CD4-positive, alpha-beta T cell treated with Interleukin-15 for 1 hour (primary cell): ENCODE measurements around the gene ALK.

ENCODE experiments used
- DNase-seq: peaks from one replicate; pipeline ENCODE4 v3.0.0-alpha.2; 2020

Gene ALK

DNA sequence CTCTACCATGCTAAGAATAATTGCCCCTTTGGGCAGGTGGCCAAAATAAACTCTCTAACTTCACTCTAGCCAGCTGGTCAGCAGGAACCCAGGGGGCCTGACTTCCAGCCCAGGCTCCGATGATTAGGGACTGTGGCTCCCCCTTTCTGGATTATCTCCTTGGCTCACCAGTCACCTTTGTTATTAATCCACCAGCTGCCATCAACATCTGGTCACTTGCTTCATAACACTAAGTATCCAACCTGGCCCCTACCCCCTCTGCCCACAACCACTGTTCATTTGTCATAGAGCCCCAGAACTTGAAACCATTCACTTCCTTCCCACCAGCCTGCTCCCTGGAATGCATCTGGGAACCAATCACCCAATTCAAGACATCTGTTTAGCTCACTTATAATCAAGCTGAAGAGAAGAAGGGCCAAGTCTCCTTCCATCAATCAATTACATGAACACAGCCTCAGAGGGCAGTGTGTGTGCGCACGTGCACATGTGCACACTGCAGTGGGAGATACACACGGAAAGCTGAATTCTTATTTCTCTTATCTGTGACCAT is 215.1 kb downstream of the ALK start:
- no peak for DNase-seq

GRCh38 chr2:29705616-29706015 is 215.8 kb downstream of the ALK start:
- DNase-seq = no peak

GRCh38 chr2:29703336-29703735 is 218.1 kb downstream of the ALK start:
- no peak for DNase-seq

- no peak for DNase-seq
Observed at GRCh38 chr2:29702276-29702675, 219.1 kb downstream of the ALK start.

DNA sequence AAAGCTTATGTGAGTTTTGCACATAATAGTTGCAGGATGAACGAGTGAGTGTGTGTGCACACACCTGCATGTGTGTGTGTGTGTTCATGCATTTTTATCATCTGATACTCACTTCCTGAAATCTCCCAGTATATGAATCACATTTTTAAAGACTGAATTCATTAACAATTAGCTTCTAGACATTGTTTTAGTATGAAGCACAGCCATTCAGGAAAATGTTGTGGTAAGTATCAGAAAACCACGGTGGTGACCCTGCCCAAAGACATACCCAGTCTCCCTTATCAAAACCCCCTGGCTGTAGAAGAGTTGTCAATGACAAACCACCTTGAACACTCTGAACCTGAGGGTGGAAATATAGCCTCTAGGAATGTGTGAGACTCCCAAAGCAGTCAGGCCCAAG is 220.8 kb downstream of the ALK start:
- no peak for DNase-seq

- DNase-seq = no peak
Observed at GRCh38 chr2:29699045-29699444, 222.3 kb downstream of the ALK start.

DNA sequence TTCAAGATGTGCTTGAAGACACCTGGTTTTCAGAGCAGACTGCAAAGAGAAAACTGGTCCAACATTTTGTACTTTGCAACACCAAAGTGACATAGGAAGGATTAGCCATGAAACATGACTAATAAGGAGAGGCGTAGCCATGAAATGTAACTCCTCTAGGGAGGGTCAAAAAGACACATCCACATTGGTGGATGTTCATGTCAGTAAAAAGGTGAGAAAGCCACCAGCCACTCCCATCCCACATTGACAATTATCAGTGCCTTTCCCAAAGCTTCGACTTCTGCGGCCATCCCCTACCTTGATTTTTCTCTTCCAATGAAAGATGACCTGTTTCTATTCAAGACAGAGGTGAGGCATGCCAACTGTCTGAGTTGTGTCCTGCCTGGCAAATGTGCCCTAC is 223.2 kb downstream of the ALK start:
- DNase-seq = no peak

- DNase-seq = no peak
Observed at GRCh38 chr2:29697715-29698114, 223.7 kb downstream of the ALK start.

GRCh38 chr2:29697181-29697580 is 224.2 kb downstream of the ALK start:
- DNase-seq = no peak

GRCh38 chr2:29694741-29695140 is 226.6 kb downstream of the ALK start:
- no peak for DNase-seq

DNA sequence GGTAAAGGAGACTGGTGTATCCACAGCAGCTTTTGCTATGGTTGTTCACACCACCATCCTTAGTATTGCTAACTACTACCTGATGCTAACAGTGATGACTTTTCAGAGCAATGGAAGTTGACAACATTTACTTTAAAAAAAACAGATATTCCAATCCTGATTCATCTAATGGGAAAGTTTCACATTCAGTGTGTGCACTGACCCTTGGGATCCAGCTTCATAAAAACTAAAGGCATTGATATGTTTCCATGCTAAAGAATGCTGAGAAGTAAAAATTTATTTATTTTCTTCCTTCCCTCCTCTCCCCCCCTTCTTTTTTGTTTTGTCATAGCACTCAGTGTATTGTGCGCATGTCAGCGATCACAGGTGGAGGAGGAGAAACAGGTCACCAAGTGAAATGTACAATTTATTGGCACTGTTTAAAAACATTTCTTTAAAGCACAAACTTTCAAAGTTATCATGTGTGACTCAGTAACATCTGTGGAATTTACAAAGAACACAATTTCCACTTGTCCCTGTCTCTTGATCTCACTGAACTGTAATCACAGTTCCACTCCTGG is 229.9 kb downstream of the ALK start:
- DNase-seq = no peak

DNA sequence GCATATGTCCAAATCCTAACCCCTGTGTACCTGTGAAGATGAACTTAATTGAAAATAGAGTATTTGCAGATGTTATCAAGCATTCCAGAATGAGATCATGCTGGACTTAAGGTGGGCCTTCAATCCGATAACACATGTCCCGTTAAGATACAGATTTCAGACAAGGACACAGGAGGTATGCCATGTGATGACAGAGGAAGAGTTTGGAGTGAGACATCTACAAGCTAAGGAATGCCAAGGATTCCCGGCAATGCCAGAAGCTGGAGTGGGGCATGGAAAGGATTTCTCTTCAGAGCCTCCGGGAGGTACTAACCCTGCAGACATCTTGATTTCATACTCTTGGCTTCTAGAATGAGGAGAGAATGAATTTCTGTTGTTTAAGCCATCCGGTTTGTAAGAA is 231.7 kb downstream of the ALK start:
- DNase-seq = no peak

GRCh38 chr2:29688429-29688828 is 233.0 kb downstream of the ALK start:
- DNase-seq = no peak

DNA sequence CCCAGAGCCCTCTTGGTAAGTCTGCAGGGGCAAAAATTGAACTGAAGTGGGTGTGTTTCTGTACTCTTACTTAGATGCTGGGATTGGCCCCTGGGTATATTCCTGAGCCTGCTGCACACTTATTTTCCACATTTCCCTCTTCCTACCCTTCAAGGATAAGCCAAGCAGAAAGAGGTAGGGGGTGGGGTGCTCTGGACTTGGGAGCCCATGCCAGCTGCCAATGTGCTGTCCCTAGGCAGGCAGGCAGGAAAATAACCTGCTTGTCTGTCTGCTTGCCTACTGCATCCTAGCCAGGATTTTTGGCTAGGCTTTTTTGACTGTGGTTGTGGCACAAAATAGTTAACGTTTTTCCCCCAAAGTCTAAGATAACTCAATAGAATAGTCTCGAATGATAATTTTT is 234.3 kb downstream of the ALK start:
- DNase-seq = no peak

DNA sequence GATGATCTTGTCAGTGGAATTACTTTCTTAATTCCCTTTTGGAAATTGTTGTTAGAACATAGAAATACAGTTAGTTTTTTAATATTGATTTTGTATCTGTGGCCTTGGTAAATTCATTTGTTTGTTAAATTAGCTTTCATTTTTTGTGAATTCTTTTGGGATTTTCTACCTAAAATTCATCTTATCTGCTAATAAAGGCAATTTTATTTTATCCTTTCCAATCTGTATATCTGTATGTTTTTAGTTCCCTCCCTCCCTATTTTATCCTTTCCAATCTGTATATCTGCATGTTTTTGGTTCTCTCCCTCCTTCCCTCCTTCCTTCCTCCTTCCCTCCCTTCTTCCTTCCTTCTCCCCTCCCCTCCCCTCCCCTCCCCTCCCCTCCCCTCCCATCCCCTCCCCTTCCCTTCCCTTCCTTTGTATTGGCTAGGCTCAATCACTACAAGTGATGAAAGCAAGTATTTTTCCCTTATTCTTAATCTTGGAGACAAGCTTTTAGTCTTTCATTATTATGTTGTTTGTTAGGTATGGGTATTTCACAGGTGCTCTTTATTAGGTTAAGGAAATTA is 244.4 kb downstream of the ALK start:
- DNase-seq = no peak

GRCh38 chr2:29664578-29664977 is 256.8 kb downstream of the ALK start:
- DNase-seq = no peak

- no peak for DNase-seq
Observed at GRCh38 chr2:29663268-29663667, 258.1 kb downstream of the ALK start.

DNA sequence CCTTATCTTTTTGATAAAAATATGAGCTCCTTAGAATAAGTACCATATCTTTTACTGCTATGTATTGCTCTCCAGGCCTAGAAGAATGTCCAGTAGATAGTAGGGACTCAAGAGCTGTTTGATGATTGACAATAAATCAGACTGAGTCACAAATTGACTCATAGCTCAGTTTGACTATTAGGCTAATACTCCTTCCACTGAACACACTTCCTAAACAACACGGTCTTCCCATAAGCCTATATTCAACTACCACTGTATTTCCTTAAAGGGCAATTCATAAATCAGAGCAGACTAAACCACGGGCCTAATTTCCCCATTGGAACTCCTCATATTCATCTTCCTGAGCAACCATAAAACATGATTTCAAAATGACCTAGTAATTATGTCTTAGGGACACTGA is 258.5 kb downstream of the ALK start:
- DNase-seq = no peak

- no peak for DNase-seq
Observed at GRCh38 chr2:29660201-29660600, 261.2 kb downstream of the ALK start.

DNA sequence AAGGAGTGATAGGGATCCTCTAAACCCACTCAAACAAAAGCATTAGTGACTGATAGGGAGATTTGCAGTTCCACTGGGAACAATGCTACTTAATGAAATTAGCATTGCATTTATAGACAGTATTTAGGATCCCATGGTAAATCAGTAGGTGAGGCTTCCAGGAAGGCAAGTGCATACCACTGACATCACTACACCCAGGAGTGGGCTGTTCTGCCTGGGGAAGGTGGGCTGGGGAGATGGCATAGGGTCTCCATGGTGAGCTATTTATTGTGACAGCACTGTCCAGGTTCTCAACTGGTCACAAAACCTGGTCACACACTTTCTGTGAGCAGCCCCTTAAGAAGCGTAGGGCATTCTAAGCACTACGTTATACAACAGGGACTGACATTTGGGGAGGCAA is 262.2 kb downstream of the ALK start:
- DNase-seq = no peak

GRCh38 chr2:29657674-29658073 is 263.7 kb downstream of the ALK start:
- no peak for DNase-seq

GRCh38 chr2:29655391-29656086 is 265.8 kb downstream of the ALK start:
- DNase-seq = no peak

GRCh38 chr2:29650631-29651097 is 270.7 kb downstream of the ALK start:
- DNase-seq = no peak

DNA sequence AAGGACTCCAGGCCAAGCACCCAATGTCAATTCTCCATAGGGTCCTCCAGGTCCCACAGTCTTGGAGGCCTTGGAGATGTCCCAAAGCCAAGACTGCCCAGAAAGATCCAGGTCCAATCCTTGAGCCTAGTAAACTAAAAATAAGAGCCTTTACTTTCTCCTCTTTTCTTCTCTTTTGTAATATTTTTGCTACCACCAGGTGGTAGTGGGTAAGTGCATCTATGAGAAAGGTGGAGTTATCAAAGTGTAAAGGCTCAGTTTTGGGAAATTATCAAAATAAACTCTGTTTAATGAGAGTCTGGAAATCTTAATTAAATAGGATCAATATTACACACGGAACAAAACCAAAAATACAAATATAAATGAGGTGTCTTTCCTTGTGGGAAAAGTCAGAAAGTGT is 276.4 kb downstream of the ALK start:
- DNase-seq = no peak
